ENCODE results near the gene FOXR1.

- TF ChIP-seq YY1 (IDR thresholded peaks at IDR 0.05; ENCODE audit: insufficient read depth, insufficient read length): no peak
- no peak for TF ChIP-seq SUZ12 (IDR thresholded peaks at IDR 0.05; ENCODE audit: extremely low read depth, insufficient read depth, insufficient read length)
Observed at GRCh38 chr11:118971646-118972045, at the start of gene FOXR1.

Measured in NT2/D1 (cell line).